ENCODE results near the gene MMP23B. TPM values are rescaled to one million over a fixed set of nuclear protein-coding genes. Genes with fewer than 3 reads are reported as not detected.

The MMP23B gene
- total and polyA plus RNA-seq, 10 of the 15 experiments (the other 5 are each of a cell fraction or from before 2014, with no cell fraction given): 0.25 to 0.76 (median 0.34) TPM; not detected in 4

- Histone ChIP-seq H2AFZ (ENCODE audit: control insufficient read depth, low read depth, low read length) (no peak overlapping the region), H3K9ac (ENCODE audit: control insufficient read depth, insufficient read depth, low read length) (no peak overlapping the region), H3K27ac (ENCODE audit: control insufficient read depth, insufficient read depth) (no peak overlapping the region), H3K79me2 (ENCODE audit: control insufficient read depth, insufficient read depth, low read length) (no peaks in the 10 kb centered on the region), H3K27me3 (replicated peaks in 1 of 2; ENCODE audit: control insufficient read depth in 2 of 2, insufficient read depth in 2 of 2, low read length in 1 of 2) (no peaks in the 10 kb centered on the region), H3K4me2 (ENCODE audit: control insufficient read depth, insufficient read depth) (no peak overlapping the region), H3K36me3 (ENCODE audit: control insufficient read depth in 2 of 2, insufficient read depth in 2 of 2, low read length in 1 of 2) (no peaks in the 10 kb centered on the region), H3K4me1 (ENCODE audit: control insufficient read depth, insufficient read depth, low read length) (no peaks in the 10 kb centered on the region), H3K9me3 (replicated peaks; ENCODE audit: control insufficient read depth, insufficient read depth, low read length) (no peaks in the 10 kb centered on the region), H4K20me1 (ENCODE audit: control insufficient read depth, insufficient read depth) (no peaks in the 10 kb centered on the region), H3K4me3 (no peak overlapping the region)
- whole genome bisulfite sequencing (ENCODE audit: insufficient coverage, insufficient replicate concordance, low lambda C conversion rate, missing lambda C conversion rate): 62% methylated on average over 21 of the region's 21 CpGs
- ATAC-seq: no peak
- DNase-seq (ENCODE audit: low read depth, low spot score): no peak
- intact Hi-C loops (cut with micrococcal nuclease; ENCODE audit: unreplicated experiment) (no loop called here), in situ Hi-C loops (cut with MboI) (no loop called here)
- CTCF ChIA-PET: no interaction called here
- no peak for FAIRE-seq
- SMC1A ChIA-PET (ENCODE audit: uncharacterized antibody, unreplicated experiment): no interaction called here
- no TSS peak for BruUV-seq (replicated peaks)
- POLR2A ChIA-PET: no interaction called here
- RAD21 ChIA-PET (ENCODE audit: unreplicated experiment): no interaction called here
- TF ChIP-seq ZBED1 (IDR thresholded peaks at IDR 0.05; ENCODE audit: borderline replicate concordance) (no peak), CREB1 (IDR thresholded peaks at IDR 0.05; ENCODE audit: low read depth) (no peak), ZNF687 (IDR thresholded peaks at IDR 0.05) (no peak), USF2 (IDR thresholded peaks at IDR 0.05; ENCODE audit: borderline replicate concordance, low read depth, low read length) (no peak), SMC3 (IDR thresholded peaks at IDR 0.05; ENCODE audit: borderline replicate concordance, low read length) (no peak), ETV6 (conservative IDR thresholded peaks at IDR 0.05 in 1 of 2, IDR thresholded peaks at IDR 0.05 in 1 of 2; ENCODE audit: borderline replicate concordance in 1 of 2, low read depth in 1 of 2) (no peak), HCFC1 (IDR thresholded peaks at IDR 0.05; ENCODE audit: low read length) (no peak), NFXL1 (IDR thresholded peaks at IDR 0.05; ENCODE audit: borderline replicate concordance) (no peak), MLLT1 (IDR thresholded peaks at IDR 0.05) (no peak), IRF4 (IDR thresholded peaks at IDR 0.05; ENCODE audit: low read depth, low read length) (no peak), ZZZ3 (IDR thresholded peaks at IDR 0.05; ENCODE audit: control insufficient read depth, insufficient read length, low read depth) (no peak), SUZ12 (IDR thresholded peaks at IDR 0.05; ENCODE audit: unreplicated experiment) (no peak), ATF7 (IDR thresholded peaks at IDR 0.05; ENCODE audit: low read depth) (no peak), ZNF207 (IDR thresholded peaks at IDR 0.05; ENCODE audit: borderline replicate concordance) (no peak), TCF3 (IDR thresholded peaks at IDR 0.05; ENCODE audit: borderline replicate concordance, insufficient read depth, low read depth, low read length) (no peak), POLR2AphosphoS2 (IDR thresholded peaks at IDR 0.05; ENCODE audit: low read depth, low read length) (no peak), FOXK2 (IDR thresholded peaks at IDR 0.05) (no peak), IKZF2 (IDR thresholded peaks at IDR 0.05) (no peak), BCL11A (IDR thresholded peaks at IDR 0.05; ENCODE audit: low read depth, low read length) (no peak)
Measured at GRCh38 chr1:1622010-1622787, 9.8 kb upstream of the MMP23B start.

Measured in GM12878 (cell line).